COLO668 (cell line): ENCODE measurements around the gene ARHGEF1.
"Not testable (repeated sequence)": the region's sequence is repeated elsewhere in the genome, so short reads cannot be mapped to it uniquely, and the experiment has no call there.

Source experiments
- DNase-seq: peaks from one replicate; lab custom pipeline; 2025; ENCODE audit not compliant: unreplicated experiment; lab: John Stamatoyannopoulos, UW

ARHGEF1 gene

DNA sequence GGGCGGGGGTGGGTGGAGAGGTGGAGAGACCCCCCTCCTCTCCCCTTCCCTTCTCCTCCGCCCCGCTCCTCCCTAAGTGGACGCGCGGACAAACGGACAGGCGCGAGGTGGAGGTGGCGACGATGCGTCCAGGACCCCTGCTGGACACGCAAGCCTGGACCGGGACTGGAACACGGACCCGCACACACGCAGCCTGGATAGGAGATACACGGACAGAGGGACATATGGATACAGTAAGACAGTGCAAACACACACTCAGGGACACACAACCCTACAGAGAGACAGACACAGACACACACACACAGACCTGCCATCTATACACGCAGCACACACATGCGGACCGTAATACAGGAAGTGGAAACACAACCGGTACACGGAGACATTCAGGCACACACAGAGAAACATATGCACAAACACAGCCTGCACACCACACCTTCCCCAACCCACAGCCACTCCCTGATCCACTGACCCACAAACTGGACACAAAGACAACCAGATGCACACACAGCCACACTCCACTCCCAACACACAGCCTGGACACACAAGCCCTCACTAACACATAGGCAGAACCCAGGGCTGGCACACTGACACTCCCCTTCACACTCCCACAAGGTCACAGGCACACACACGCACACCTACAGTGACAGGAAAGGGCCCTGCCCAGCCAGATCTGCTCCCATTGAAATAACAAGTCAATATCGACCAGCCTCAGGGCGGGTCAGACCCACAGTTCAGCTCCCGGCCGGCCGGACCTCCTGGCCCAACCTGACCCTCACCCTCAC is 46.0 kb downstream of the ARHGEF1 start:
- DNase-seq = no peak

DNA sequence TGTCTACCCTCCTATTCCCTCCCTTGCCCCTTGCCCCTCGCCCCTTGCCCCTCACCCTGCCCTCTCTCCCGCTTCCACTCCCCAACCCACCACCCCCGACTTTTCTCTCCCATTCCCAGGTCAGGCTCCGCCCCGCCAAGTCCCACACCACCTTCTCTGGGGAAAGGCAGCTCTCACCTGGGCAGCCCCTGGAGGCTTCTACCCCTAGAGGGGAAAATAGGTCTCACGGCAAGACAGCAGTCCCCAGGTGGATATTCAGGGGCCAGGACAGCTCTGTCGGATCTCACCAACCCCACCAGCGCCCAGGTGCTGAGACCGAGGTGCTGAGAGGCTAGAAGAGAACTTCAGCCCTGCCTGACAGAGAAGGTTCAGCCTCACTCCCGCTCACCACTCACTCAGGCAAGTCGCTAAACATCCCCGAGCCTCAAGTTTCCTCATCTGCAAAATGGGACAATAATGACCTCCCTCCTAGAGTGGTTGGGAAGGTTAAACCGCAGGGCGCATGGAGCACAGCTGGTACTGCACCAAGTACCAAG is 46.6 kb downstream of the ARHGEF1 start:
- no peak for DNase-seq

DNA sequence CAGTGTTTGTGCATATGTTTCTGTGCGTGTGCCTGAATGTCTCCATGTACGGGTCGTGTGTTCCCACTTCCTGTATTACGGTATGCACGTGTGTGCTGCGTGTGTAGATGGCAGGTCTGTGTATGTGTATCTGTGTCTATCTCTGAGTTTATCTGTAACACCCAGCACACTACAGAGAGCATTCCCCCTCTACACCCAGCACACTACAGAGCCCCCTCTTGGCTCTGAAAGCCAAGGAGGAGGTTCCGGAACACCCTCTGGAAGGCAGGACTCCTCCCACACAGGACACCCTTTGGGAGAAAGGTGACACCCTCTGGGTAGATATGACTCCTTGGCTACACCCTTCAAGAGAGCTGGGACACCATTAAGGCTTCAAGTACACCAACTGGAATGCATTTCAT is 47.3 kb downstream of the ARHGEF1 start:
- no peak for DNase-seq

DNA sequence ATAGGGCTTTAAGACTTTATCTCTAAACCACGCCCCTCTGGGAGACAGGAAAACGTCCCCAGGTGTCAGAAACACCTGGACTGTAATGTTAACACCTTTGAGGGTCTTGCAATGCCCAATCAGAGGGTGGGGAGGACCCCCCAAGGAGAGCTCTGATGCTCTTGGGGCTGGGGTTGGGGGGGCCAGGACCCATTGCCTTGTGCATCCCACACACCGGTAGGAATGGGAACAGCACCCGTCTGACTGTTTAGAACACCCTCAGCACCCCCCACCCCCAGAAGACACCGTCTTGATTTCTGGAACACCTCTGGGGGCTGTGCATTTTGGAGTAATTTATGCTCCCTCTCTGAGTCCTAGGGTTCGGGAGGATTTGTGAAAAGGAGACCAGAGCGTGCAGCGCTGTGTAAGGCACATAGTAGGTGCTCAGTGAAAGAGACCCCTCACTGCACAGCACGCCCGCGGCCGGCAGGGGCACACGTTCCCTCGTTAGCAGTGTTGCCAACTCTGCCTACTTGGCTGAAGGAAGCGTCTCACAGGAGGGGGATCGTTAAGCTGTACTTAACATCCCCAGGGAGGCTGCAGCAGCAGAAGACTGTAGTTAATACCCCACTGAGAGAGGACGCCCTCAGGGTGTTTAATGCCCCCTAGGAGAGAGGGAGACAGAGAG is 48.1 kb downstream of the ARHGEF1 start:
- DNase-seq = no peak

DNA sequence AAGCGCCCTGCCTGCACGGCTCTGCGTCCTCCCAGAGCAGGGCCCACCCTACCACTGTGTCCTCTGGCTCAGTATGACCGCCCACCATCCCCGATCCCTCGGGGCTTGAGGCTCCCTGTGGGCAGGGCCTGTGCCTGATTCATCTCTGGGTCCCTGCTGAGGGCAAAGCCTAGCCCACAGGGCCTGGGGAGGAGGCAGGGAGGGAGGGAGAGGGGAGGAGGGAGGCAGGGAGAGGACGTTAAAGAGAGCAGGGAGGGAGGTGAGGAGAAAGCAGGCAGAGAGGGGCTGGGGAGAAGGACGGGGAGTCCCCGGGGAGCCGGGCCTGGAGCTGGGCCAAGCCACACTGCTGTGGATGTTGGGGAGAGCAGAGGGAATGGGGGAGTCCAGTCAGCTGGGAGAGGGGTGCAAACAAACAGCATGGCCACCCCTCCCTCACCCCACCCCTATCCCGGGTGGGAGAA is 49.3 kb downstream of the ARHGEF1 start:
- DNase-seq = no peak

DNA sequence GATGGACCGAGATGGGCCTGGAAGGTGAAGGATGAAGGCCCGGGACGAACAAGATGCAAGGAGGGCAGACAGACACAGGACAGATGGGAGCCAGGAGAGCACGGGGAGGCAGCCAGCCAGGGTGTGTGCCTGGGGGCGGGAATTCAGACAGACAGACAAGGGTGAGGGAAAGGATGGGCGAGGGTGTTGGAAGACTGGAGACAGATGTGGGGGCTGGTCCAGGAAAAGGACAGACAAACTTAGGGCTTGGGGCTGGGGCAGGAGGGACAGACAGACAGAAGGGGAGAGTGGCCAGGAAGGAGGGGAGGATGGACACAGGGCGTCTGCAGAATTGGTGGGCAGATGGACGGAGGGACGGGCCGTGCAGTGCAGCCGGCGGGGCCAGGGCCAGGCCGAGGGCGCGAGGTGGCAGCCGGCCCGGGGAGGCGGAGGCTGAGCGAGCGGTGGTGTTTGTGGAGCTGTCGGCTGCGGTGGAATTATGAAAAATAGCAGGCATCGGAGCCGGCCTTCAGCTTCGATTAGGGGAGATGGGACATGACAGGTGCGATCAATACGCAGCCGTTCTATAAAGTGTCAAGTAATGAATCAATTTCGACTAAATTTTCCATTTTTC is 49.8 kb downstream of the ARHGEF1 start:
- no peak for DNase-seq

DNA sequence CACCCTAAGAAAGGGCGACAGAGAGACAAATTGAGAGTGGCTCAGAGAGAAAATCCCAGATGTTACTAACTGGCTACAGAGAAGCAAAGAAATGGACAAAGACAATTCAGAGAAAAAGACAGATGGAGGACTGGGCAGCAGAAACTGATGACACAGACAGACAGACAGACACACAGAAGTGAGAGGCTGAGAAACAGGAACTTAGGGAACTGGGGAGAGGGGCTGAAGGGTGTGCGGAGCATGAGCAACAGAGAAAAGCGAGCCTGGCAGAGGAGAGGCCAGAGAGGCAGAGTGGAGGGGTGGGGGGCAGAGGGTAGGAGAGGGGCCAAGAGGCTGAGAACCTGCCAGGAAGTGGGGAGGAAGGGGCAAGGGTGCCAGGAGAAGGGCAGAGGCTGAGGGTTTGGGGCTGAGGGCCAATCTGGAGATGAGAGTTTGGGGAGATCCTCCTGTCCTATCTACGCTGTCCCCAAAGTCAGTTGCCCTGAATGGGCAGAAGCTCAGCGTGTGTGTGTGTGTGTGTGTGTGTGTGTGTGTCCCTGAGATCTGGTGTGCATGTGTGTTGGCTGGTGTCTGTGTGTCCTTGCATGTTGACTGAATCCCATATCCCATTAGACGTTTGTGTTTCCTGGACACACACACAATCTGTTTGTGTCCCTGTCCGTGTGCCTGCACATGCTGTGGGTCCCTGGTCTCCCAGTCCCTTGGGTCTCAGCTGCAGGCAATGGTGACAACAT is 50.9 kb downstream of the ARHGEF1 start:
- DNase-seq = no peak

DNA sequence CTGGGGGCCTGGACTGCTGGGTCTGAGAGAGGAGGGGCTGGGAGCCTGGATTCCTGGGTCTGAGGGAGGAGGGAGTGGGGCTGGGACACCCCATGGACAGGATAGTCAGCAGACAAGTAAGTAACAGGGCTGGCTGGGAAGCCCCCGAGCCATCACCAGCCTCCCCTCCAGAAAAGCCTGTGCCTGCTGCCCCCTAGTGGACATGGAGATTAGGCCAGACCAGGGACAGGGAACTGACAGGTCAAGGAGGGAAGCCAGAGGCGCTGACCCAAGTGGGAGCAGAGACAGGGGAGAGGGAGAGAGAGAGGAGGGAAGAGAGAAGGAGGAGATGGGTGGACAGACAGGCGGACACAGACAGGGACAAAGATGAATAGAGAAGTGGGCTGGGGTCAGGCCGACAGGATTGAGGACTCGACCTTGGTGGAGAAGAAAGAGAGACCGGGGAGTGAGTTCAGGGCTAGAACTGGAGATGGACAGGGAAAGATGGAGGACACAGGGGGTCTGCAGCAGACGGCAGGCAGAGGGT is 51.9 kb downstream of the ARHGEF1 start:
- DNase-seq = peak; percentile 74

DNA sequence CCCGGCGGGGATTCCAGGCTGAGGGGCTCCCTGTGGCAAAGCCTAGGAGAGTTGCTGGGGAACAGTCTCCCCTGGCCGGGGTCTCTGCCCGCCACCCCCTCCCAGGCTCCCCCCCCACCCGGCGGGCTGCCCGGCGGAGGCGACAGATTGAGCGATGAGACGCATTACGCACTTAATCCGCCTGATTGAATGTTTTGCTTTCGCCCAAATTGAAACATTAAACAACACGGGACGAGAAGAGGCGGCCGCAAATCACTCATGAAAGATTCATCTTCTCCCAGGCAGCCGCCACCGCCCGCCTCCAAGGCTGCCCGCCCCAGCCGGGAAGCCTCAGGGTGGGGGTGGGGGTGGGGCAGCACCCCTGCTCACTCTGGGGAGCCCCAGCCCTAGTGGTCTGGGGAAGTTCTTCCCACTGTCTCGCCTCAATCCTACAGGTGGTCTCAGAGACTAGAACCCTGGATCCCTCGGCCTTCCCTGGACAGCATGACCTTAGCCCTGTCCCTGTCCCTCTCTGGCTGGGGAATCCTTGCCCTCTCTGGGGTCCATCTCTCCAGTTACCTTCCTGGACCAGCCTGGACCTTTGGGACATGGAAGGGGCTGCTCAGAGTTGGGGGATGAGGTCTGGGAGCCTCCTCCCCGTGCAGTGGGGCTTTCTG is 52.9 kb downstream of the ARHGEF1 start:
- DNase-seq = no peak

DNA sequence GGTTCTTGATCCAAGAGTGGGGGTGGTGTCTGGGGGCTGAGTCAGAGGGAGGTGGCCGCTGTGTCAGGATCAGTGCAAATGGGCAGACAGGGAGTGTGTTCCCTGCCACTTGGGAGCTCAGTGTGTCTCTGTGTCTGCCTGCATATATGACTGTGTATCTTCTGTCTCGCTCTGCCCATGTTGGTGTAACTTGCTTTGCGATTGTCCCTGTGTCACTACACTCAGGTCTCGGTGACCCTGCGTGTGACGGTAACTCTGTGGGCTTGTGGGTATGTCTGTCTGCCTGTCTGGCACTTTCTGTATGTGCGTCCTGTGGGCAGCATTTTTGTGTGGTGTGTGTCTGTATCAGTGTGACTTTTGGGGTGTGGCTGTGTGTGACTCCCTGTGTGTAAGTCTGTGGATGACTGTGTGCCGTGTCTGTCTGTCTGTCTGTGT is 53.4 kb downstream of the ARHGEF1 start:
- DNase-seq = no peak

DNA sequence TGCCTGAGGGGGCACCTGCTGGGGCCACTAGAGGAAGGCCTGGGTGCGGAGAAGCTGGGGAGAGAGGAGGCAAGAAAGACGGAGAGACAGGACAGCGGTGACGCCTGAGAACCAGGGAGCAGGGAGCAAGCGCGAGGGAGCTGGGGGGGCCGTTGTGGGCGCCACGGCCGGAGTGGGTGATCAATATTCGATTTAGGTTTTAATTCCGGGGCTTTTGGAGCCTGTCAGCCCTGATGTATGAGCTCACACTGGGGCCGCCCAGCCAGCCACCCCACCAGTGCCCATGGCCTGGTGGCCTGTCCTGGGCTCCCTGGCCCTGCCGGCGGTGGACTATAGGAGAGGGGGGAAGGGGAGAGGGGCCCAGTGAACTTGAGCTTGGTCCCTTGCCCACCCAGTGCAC is 54.0 kb downstream of the ARHGEF1 start:
- DNase-seq = no peak

DNA sequence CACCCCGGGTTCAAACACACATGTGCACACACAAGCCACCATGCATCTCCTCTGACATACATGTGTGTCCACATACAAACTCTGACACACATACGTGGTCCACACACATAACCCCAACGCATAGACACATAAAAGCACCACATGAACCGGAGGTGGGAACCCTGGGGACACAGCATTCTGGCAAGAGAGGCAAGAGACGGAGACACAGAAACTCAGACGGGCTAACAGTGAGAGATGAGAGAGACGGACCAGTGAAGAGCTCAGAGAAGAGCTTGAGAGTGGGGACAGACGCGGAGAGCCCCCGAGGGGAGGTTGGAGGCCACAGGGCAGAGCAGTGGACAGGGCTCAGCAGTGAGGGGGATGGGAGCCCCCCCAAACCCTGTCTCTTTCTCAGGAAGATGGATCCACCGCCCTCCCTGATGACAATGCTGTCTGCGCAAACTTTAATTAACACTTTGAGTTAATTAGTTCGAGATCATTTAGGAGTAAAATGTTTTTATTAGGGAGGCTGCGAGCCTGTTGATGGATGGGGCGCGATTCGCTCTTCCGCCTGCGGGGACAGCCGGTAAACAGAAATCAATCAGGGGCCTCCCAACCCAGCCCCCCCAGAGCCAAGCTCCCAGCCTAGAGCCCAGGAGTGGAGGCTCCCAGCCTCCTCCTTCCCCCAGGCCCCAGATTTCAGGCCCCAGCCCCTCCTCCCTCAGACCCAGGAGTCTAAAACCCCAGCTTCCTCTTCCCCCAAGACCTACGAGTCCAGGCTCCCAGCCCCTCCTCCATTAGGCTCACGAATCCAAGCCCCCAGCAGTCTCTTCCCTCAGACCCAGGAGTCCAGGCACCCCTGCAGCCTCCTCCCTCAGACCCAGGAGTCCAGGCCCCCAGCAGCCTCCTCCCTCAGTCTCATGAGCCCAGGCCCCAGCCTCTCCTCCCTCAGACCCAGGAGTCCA is 54.8 kb downstream of the ARHGEF1 start:
- DNase-seq = no peak

DNA sequence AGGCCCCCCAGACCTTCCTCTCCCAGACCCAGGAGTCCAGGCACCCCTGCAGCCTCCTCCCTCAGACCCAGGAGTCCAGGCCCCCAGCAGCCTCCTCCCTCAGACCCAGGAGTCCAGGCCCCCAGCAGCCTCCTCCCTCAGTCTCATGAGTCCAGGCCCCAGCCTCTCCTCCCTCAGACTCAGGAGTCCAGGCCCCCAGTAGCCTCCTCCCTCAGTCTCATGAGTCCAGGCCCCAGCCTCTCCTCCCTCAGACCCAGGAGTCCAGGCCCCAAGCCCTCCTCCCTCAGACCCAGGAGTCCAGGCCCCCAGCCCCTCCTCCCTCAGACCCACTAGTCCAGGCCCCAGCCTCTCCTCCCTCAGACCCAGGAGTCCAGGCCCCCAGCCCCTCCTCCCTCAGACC is 56.2 kb downstream of the ARHGEF1 start:
- not testable (repeated sequence) for DNase-seq

DNA sequence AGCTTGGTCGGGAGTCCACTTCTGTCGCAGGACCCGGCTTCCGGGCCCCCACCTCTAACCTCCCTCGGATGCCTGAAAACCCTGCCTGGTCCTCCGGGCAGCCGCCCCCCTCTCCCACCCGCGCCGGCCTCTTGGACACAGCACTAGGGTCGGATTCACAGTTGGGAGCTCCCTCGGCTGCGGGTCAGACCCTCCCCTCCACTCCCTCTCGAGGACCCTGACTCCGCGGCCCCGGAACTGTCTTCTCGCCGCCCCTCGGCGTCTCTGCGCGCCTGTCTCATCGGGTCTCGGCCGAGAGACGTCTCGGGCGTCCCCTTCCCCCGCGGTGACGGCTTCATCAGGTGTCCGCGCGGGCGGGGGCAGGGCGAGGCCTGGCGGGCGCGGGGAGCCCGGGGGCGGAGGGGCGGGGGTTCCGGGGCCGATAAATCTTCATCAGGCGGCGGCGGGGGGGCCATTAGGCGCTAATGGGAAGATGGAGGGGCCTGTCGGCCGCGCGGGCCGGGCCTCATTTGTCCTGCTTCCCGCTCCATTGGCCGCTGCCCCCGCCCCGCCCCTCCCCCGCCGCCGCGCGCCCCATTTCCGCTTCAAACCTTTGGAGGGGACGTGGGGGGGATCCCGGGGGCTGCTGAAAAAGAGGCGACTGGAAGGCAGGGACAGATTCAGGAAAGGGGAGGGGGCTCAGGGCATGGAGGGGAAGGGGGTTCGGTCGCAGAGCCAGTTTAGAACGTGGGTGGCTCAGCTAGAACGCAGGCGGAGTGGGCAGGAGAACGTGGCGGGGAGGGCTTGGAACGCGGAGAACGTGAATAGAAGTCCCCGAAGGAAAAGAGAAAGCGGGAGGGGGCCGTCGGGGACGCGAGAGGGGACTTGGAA is 57.1 kb downstream of the ARHGEF1 start:
- DNase-seq = peak; percentile 35

DNA sequence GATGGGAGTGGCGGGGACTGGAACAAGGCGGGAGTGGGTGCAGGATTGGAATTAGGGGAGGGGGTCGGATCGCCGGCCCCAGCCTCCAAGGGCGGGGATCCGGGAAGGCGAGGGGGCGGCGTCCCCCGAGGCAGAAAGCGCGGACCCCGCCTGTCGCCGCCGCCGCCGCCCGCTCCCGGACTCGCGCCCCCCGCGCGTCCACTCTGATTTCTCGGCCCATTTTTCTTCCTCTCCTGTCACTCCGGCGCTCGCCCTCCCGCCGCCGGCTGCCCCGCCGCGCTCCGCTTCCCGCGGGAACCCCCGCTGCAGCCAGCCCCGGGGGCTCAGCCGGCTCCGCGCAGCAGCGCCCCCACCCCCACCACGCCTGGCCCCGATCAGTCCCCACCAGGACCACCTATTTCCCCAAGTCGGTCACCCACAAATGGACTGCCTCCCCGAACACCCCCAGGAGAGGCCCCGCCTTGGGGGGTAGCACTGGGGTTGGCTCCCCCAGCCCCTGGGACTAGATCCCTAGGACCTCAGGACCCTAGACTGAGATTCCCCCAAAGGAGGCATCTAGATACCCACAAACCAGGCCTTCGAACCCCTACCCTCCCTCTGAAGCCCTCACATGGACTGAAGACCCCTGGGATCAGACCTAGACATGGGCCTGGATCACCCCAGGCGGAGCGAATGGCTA is 57.9 kb downstream of the ARHGEF1 start:
- no peak for DNase-seq

DNA sequence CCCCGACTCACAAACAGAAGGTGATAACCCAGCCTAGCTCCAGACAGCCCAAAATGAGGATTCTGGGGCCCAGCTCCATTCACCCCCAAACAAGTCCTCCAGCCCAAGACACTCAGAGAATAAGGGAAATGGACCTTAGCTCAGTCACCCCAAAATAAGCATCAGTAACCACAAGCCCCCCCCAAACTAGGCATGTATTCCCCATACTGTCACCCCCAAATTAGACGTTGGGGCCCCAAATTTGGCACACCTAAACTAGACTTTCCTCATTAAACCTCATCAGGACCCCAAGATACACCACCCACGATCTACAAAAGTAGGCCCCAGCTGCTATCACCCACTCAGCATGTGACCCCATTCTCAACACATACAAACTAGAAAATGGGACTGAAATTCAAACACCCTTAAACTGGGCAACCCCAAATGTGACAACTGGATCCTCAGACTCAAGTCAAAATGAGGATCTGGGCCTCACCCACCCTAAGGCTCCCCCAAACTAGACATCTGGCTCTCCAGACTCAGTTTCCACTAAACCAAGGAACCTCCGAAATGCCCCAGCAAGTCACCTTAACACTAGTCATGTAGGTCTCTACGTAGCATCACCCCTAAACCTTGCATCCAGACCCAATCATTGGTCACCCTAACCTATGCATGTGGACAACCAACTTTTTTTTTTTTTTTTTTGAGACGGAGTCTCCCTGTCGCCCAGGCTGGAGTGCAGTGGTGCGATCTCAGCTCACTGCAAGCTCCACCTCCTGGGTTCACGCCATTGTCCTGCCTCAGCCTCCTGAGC is 58.6 kb downstream of the ARHGEF1 start:
- no peak for DNase-seq

DNA sequence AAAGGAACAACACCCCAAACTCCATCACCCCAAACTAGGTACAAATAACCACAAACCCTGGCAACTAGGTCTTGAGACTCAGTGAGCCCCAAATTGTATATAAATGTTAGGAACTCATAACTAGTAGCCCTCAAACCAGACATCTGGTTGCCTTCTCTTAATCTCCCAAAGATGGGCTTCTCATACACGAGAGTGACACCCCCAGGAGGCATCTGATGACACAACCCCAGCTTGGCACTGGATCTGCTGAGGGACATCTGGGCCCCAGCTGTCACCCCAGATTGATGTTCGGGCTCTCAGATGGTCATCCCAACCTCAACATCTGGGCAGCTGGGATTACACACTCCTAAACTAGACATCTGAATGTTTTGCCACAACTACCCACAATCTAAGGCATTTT is 61.4 kb downstream of the ARHGEF1 start:
- no peak for DNase-seq
